GM23338 (cell line): ENCODE results near the gene CAMTA1. TPM values are rescaled to one million over a fixed set of nuclear protein-coding genes. Genes with fewer than 3 reads are reported as not detected.

Experiments
- ATAC-seq: fragments of 200-7000 bp; cut with Tn5 transposase; 3 replicates; pipeline ENCODE4 v1.9.1; 2020
- DNase-seq: peaks from one replicate; pipeline ENCODE4 v3.0.0-alpha.2; 2015; ENCODE audit warnings: low spot score
- H2AFZ ChIP-seq: fragments of 200-600 bp; sonication (generic); 2 replicates; pipeline ENCODE4 v1.8.0; 2016; ENCODE audit warnings: antibody characterized with exemption, mild to moderate bottlenecking, moderate library complexity
- H3F3A ChIP-seq: fragments of 200-600 bp; sonication (generic); replicated peaks from 2 replicates; pipeline ENCODE4 v1.8.0; 2017; ENCODE audit warnings: antibody characterized with exemption, mixed run types, low read depth
- H3K27ac ChIP-seq: fragments of 200-600 bp; sonication (generic); 2 replicates; pipeline ENCODE4 v1.6.1; 2016; ENCODE audit warnings: low read depth
- H3K27me3 ChIP-seq: fragments of 200-600 bp; sonication (generic); 2 replicates; pipeline ENCODE4 v1.8.0; 2016; ENCODE audit warnings: mild to moderate bottlenecking, mixed run types, moderate library complexity; ENCODE audit not compliant: insufficient read depth
- H3K36me3 ChIP-seq: fragments of 200-600 bp; sonication (generic); 2 replicates; pipeline ENCODE4 v1.8.0; 2016; ENCODE audit warnings: mild to moderate bottlenecking; ENCODE audit not compliant: insufficient read depth
- H3K4me1 ChIP-seq: fragments of 200-600 bp; sonication (generic); 2 replicates; pipeline ENCODE4 v1.8.0; 2016; ENCODE audit warnings: mild to moderate bottlenecking, moderate library complexity; ENCODE audit not compliant: insufficient read depth
- H3K4me2 ChIP-seq: fragments of 200-600 bp; sonication (generic); 2 replicates; pipeline ENCODE4 v1.7.1; 2017; ENCODE audit warnings: mixed run types
- H3K4me3 ChIP-seq: fragments of 200-600 bp; sonication (generic); 2 replicates; pipeline ENCODE4 v1.6.1; 2016; ENCODE audit warnings: mixed run types
- H3K79me2 ChIP-seq: fragments of 200-600 bp; sonication (generic); replicated peaks from 2 replicates; pipeline ENCODE4 v1.8.0; 2017; ENCODE audit warnings: mild to moderate bottlenecking; ENCODE audit not compliant: insufficient read depth
- H3K9me2 ChIP-seq: fragments of 200-600 bp; sonication (generic); 2 replicates; pipeline ENCODE4 v1.8.0; 2017; ENCODE audit not compliant: insufficient read depth
- H4K20me1 ChIP-seq: fragments of 200-600 bp; sonication (generic); replicated peaks from 2 replicates; pipeline ENCODE4 v1.8.0; 2017; ENCODE audit warnings: mild to moderate bottlenecking; ENCODE audit not compliant: insufficient read depth
- H3K27ac Mint-ChIP-seq: 2 replicates; pipeline ENCODE4 v1.8.0; 2020; ENCODE audit warnings: inconsistent platforms, mild to moderate bottlenecking, moderate library complexity, mixed read lengths
- H3K27me3 Mint-ChIP-seq: 3 replicates; pipeline ENCODE4 v1.8.0; 2022; ENCODE audit warnings: low read depth, mild to moderate bottlenecking, moderate library complexity, mixed read lengths, inconsistent platforms; ENCODE audit not compliant: insufficient read depth, poor library complexity
- H3K36me3 Mint-ChIP-seq: 3 replicates; pipeline ENCODE4 v1.8.0; 2021; ENCODE audit warnings: low read depth, mild to moderate bottlenecking, inconsistent platforms, moderate library complexity, mixed read lengths
- H3K4me1 Mint-ChIP-seq: 3 replicates; pipeline ENCODE4 v1.8.0; 2020; ENCODE audit warnings: mild to moderate bottlenecking, inconsistent platforms, mixed read lengths
- H3K4me3 Mint-ChIP-seq: 3 replicates; pipeline ENCODE4 v1.8.0; 2021; ENCODE audit warnings: moderate library complexity, mild to moderate bottlenecking, inconsistent platforms, mixed read lengths
- H3K9me3 Mint-ChIP-seq: 3 replicates; pipeline ENCODE4 v1.8.0; 2020; ENCODE audit warnings: moderate library complexity, mild to moderate bottlenecking, inconsistent platforms, mixed read lengths
- EZH2 ChIP-seq: fragments of 200-600 bp; sonication (generic); IDR thresholded peaks from one replicate; pipeline ENCODE4 v1.8.0; 2017; ENCODE audit warnings: antibody characterized with exemption, mild to moderate bottlenecking, low read depth; ENCODE audit not compliant: unreplicated experiment
- EZH2phosphoT487 ChIP-seq: fragments of 200-600 bp; sonication (generic); IDR thresholded peaks from one replicate; pipeline ENCODE4 v1.8.1; 2018; ENCODE audit warnings: antibody characterized with exemption; ENCODE audit not compliant: unreplicated experiment
- JUNB ChIP-seq: IDR thresholded peaks from one replicate; pipeline ENCODE4 v1.6.1; 2016; ENCODE audit warnings: antibody characterized with exemption; ENCODE audit not compliant: unreplicated experiment
- NANOG ChIP-seq: IDR thresholded peaks from 2 replicates; pipeline ENCODE4 v1.6.1; 2016; ENCODE audit warnings: antibody characterized with exemption, borderline replicate concordance
- POLR2AphosphoS5 ChIP-seq: IDR thresholded peaks from 2 replicates; pipeline ENCODE4 v1.6.1; 2016; ENCODE audit warnings: antibody characterized with exemption, low read depth
- STAT1 ChIP-seq: IDR thresholded peaks from one replicate; pipeline ENCODE4 v1.6.1; 2016; ENCODE audit warnings: antibody characterized with exemption; ENCODE audit not compliant: unreplicated experiment
- ZNF114 ChIP-seq: fragments of 250-450 bp; sonication (Bioruptor Pico); IDR thresholded peaks from 2 replicates; pipeline ENCODE4 v1.5.0; 2020; ENCODE audit warnings: mild to moderate bottlenecking, moderate library complexity
- ZNF331 ChIP-seq: fragments of 250-450 bp; sonication (Bioruptor Pico); IDR thresholded peaks from 2 replicates; pipeline ENCODE4 v1.5.0; 2020; ENCODE audit warnings: low read depth, mild to moderate bottlenecking, moderate library complexity
- polyA plus RNA-seq: library from polyadenylated mRNA; unstranded; fragments of >200 nt; fragmentation: Nextera tagmentation; extraction: Ambion mirVana; gene quantifications from 2 replicates; pipeline ENCODE4 v1.2.1, GENCODE V29; 2016
- total RNA-seq: library from RNA; depleted of rRNA; stranded (reverse); fragments of >200 nt; shearing (Covaris generic); gene quantifications from 2 replicates; pipeline ENCODE4 v1.2.3, GENCODE V29; 2014
- TF ChIP-seq, protein P1 (sequence below): IDR thresholded peaks from one replicate; pipeline ENCODE4 v1.6.1; 2018; ENCODE audit warnings: antibody characterized with exemption; ENCODE audit not compliant: unreplicated experiment
- TF ChIP-seq, protein P2 (sequence below): fragments of 250-450 bp; sonication (Bioruptor Pico); IDR thresholded peaks from 2 replicates; pipeline ENCODE4 v1.5.0; 2020; ENCODE audit warnings: mild to moderate bottlenecking, moderate library complexity
- TF ChIP-seq, protein P3 (sequence below): IDR thresholded peaks from 2 replicates; pipeline ENCODE4 v1.6.1; 2016; ENCODE audit warnings: antibody characterized with exemption

Gene CAMTA1
- total and polyA plus RNA-seq, 2 experiments from 2014 or later = 115 to 519 TPM

DNA sequence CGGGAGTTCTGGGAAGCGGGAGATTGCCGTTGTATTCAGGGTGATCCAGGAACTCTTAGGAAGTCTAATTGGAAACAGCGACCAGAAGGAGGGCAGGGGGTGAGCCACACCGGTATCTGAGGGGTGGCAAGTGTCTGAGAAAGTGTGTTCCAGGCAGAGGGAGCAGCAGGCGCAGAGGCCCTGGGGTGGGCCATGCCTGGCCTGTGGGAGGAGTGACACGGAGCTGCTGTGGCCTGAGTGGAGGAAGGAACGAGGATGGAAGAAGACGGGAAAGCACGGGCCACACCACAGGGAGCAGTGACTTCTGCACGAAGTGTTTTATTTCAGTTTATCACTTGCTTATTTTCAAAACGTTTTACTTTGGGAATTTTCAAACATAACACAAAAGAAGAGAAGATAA is 1010.2 kb downstream of the CAMTA1 start:
- Histone ChIP-seq H2AFZ (no peak overlapping the region), H3K4me1 (no peaks in the 10 kb centered on the region), H3K4me2 (no peak overlapping the region), H3K9me2 (no peaks in the 10 kb centered on the region), H3K27me3 (no peaks in the 10 kb centered on the region), H3F3A (no peaks in the 10 kb centered on the region), H3K79me2 (no peaks in the 10 kb centered on the region), H4K20me1 (no peaks in the 10 kb centered on the region; the same call in 1 of the 2 replicates), H3K27ac (no peak overlapping the region), H3K4me3 (no peak overlapping the region), H3K36me3 (peaks cover 18% of the 10 kb centered on the region)
- TF ChIP-seq ZNF114 (CRISPR knock-in tag) (no peak), EZH2 (no peak), STAT1 (no peak), POLR2AphosphoS5 (no peak), ZNF331 (CRISPR knock-in tag) (no peak), JUNB (no peak), NANOG (no peak), EZH2phosphoT487 (no peak)
- TF ChIP-seq, protein P1, sequence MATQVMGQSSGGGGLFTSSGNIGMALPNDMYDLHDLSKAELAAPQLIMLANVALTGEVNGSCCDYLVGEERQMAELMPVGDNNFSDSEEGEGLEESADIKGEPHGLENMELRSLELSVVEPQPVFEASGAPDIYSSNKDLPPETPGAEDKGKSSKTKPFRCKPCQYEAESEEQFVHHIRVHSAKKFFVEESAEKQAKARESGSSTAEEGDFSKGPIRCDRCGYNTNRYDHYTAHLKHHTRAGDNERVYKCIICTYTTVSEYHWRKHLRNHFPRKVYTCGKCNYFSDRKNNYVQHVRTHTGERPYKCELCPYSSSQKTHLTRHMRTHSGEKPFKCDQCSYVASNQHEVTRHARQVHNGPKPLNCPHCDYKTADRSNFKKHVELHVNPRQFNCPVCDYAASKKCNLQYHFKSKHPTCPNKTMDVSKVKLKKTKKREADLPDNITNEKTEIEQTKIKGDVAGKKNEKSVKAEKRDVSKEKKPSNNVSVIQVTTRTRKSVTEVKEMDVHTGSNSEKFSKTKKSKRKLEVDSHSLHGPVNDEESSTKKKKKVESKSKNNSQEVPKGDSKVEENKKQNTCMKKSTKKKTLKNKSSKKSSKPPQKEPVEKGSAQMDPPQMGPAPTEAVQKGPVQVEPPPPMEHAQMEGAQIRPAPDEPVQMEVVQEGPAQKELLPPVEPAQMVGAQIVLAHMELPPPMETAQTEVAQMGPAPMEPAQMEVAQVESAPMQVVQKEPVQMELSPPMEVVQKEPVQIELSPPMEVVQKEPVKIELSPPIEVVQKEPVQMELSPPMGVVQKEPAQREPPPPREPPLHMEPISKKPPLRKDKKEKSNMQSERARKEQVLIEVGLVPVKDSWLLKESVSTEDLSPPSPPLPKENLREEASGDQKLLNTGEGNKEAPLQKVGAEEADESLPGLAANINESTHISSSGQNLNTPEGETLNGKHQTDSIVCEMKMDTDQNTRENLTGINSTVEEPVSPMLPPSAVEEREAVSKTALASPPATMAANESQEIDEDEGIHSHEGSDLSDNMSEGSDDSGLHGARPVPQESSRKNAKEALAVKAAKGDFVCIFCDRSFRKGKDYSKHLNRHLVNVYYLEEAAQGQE = no peak
- TF ChIP-seq, protein P2, sequence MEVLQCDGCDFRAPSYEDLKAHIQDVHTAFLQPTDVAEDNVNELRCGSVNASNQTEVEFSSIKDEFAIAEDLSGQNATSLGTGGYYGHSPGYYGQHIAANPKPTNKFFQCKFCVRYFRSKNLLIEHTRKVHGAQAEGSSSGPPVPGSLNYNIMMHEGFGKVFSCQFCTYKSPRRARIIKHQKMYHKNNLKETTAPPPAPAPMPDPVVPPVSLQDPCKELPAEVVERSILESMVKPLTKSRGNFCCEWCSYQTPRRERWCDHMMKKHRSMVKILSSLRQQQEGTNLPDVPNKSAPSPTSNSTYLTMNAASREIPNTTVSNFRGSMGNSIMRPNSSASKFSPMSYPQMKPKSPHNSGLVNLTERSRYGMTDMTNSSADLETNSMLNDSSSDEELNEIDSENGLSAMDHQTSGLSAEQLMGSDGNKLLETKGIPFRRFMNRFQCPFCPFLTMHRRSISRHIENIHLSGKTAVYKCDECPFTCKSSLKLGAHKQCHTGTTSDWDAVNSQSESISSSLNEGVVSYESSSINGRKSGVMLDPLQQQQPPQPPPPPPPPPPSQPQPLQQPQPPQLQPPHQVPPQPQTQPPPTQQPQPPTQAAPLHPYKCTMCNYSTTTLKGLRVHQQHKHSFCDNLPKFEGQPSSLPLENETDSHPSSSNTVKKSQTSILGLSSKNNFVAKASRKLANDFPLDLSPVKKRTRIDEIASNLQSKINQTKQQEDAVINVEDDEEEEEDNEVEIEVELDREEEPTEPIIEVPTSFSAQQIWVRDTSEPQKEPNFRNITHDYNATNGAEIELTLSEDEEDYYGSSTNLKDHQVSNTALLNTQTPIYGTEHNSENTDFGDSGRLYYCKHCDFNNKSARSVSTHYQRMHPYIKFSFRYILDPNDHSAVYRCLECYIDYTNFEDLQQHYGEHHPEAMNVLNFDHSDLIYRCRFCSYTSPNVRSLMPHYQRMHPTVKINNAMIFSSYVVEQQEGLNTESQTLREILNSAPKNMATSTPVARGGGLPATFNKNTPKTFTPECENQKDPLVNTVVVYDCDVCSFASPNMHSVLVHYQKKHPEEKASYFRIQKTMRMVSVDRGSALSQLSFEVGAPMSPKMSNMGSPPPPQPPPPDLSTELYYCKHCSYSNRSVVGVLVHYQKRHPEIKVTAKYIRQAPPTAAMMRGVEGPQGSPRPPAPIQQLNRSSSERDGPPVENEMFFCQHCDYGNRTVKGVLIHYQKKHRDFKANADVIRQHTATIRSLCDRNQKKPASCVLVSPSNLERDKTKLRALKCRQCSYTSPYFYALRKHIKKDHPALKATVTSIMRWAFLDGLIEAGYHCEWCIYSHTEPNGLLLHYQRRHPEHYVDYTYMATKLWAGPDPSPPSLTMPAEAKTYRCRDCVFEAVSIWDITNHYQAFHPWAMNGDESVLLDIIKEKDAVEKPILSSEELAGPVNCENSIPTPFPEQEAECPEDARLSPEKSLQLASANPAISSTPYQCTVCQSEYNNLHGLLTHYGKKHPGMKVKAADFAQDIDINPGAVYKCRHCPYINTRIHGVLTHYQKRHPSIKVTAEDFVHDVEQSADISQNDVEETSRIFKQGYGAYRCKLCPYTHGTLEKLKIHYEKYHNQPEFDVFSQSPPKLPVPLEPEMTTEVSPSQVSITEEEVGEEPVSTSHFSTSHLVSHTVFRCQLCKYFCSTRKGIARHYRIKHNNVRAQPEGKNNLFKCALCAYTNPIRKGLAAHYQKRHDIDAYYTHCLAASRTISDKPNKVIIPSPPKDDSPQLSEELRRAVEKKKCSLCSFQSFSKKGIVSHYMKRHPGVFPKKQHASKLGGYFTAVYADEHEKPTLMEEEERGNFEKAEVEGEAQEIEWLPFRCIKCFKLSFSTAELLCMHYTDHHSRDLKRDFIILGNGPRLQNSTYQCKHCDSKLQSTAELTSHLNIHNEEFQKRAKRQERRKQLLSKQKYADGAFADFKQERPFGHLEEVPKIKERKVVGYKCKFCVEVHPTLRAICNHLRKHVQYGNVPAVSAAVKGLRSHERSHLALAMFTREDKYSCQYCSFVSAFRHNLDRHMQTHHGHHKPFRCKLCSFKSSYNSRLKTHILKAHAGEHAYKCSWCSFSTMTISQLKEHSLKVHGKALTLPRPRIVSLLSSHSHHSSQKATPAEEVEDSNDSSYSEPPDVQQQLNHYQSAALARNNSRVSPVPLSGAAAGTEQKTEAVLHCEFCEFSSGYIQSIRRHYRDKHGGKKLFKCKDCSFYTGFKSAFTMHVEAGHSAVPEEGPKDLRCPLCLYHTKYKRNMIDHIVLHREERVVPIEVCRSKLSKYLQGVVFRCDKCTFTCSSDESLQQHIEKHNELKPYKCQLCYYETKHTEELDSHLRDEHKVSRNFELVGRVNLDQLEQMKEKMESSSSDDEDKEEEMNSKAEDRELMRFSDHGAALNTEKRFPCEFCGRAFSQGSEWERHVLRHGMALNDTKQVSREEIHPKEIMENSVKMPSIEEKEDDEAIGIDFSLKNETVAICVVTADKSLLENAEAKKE = no peak
- TF ChIP-seq, protein P3, sequence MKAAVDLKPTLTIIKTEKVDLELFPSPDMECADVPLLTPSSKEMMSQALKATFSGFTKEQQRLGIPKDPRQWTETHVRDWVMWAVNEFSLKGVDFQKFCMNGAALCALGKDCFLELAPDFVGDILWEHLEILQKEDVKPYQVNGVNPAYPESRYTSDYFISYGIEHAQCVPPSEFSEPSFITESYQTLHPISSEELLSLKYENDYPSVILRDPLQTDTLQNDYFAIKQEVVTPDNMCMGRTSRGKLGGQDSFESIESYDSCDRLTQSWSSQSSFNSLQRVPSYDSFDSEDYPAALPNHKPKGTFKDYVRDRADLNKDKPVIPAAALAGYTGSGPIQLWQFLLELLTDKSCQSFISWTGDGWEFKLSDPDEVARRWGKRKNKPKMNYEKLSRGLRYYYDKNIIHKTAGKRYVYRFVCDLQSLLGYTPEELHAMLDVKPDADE = no peak
- Mint-ChIP-seq H3K27ac (no peak overlapping the region), H3K4me3 (no peak overlapping the region), H3K27me3 (no peaks in the 10 kb centered on the region), H3K36me3 (peaks cover 48% of the 10 kb centered on the region), H3K9me3 (peaks cover 24% of the 10 kb centered on the region), H3K4me1 (no peaks in the 10 kb centered on the region)
- no peak for DNase-seq
- no peak for ATAC-seq
